Neural crest cell (in vitro differentiated cells): ENCODE data around the gene HSF4. TPM values are rescaled to one million over a fixed set of nuclear protein-coding genes. Genes with fewer than 3 reads are reported as not detected.

Source experiments
- DNase-seq: peaks from one replicate; pipeline ENCODE4 v3.0.0; 2021; ENCODE audit warnings: low read depth, mixed read lengths, low spot score
- H3K27ac Mint-ChIP-seq: one replicate; pipeline ENCODE4 v1.8.0; 2021; ENCODE audit warnings: mild to moderate bottlenecking, mixed read lengths; ENCODE audit not compliant: unreplicated experiment
- H3K27me3 Mint-ChIP-seq: 2 replicates; pipeline ENCODE4 v1.8.0; 2021; ENCODE audit warnings: low read depth, mild to moderate bottlenecking, mixed read lengths
- H3K36me3 Mint-ChIP-seq: 2 replicates; pipeline ENCODE4 v1.8.0; 2021; ENCODE audit warnings: low read depth, mild to moderate bottlenecking, mixed read lengths
- H3K4me1 Mint-ChIP-seq: 2 replicates; pipeline ENCODE4 v1.8.0; 2021; ENCODE audit warnings: mixed read lengths
- H3K4me3 Mint-ChIP-seq: one replicate; pipeline ENCODE4 v1.8.0; 2021; ENCODE audit warnings: mild to moderate bottlenecking, mixed read lengths
- H3K9me3 Mint-ChIP-seq: 2 replicates; pipeline ENCODE4 v1.8.0; 2021; ENCODE audit warnings: mixed read lengths
- total RNA-seq: library from RNA; stranded (reverse); gene quantifications from 2 replicates; pipeline ENCODE4 v1.2.1, GENCODE V29; 2021
- TF ChIP-seq, protein P1 (sequence below): fragments of 200-600 bp; sonication (generic); conservative IDR thresholded peaks from 2 replicates; pipeline ENCODE4 v1.5.0; 2021; ENCODE audit warnings: antibody characterized with exemption, mild to moderate bottlenecking

The HSF4 gene
- total RNA-seq, 1 donor from 2014 or later: 1.3 TPM

DNA sequence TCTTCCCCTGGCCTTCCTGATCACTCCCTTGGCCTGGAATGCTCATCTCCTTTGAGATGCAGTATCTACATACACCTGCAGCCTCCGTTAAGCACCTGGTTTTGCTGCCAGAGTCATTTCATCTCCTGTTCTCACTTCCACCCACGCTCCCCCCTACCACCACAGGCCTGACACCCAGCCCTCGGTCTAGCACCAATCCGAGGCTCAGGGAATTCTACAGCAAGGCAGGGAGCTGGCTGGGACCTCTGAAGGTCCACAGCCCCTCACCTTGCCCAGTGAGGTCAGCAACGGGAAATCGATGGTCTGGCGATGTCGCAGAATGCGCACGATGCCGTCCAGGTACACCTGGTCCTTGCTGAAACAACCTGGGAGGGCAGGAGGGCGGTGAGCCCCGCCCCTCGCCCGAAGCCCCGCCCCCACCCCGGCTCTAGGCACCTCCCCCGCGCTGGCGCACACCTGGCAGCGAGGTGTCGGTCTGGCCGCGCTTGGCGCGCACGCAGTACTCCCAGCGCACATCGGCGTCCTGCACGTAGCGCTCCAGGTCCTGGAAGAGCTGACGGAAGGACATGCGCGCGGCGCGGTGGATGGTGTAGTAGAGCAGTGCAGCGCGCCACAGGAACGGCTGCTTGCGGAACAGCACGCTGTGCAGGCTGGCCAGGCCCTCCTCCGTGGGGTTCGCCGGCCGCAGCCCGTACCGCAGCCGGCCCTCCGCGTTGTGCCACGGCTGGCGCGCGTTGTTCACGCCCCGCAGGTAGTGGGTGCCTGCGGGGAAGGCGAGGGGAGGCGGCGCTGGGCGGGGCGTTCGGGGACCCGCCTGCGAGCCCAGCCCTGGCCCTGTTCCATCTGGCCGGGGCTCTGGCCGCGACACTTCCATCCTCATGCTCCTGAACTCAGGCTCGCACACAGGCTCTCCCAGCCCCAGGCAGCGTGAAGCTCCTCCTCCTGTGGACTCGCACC lies 13.5 kb downstream of the HSF4 start:
- Mint-ChIP-seq H3K4me3 (peak overlapping the region; percentile 66), H3K36me3 (peaks cover 2% of the 10 kb centered on the region), H3K9me3 (no peaks in the 10 kb centered on the region), H3K4me1 (peaks cover 16% of the 10 kb centered on the region), H3K27ac (no peak overlapping the region), H3K27me3 (peaks cover 41% of the 10 kb centered on the region)
- TF ChIP-seq, protein P1, sequence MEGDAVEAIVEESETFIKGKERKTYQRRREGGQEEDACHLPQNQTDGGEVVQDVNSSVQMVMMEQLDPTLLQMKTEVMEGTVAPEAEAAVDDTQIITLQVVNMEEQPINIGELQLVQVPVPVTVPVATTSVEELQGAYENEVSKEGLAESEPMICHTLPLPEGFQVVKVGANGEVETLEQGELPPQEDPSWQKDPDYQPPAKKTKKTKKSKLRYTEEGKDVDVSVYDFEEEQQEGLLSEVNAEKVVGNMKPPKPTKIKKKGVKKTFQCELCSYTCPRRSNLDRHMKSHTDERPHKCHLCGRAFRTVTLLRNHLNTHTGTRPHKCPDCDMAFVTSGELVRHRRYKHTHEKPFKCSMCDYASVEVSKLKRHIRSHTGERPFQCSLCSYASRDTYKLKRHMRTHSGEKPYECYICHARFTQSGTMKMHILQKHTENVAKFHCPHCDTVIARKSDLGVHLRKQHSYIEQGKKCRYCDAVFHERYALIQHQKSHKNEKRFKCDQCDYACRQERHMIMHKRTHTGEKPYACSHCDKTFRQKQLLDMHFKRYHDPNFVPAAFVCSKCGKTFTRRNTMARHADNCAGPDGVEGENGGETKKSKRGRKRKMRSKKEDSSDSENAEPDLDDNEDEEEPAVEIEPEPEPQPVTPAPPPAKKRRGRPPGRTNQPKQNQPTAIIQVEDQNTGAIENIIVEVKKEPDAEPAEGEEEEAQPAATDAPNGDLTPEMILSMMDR: peak; percentile 20
- no peak for DNase-seq

DNA sequence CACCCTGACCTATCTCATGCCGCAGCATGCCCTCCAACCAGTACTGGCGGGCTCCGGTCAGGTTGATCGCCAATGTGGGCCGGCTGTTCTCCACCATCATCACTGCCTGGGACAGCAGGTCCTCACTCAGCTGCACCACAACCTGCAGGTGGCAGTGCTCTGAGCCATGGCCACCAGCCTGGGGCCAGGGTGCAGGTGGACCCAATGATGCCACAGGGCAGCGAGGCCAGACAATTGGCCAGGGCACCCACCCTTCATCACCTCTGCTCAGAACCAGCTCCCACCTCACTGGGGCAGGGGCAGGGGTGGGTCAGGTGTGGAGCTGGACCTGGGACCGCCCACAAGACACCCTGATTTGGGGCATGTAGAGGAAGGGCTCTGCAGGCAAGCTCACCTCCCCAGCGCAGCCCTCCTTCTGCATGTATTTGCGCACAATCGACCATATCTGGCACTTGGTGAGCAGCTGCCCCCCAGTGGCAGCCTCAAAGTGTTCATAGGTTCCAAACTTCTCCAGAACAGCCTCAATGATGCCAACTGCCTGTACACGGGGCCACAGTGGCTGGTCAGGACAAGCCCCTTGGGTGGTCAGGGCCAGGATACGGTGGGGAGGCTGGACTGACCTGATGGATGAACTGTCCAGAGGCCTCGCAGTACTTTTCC lies 15.0 kb downstream of the HSF4 start:
- TF ChIP-seq, protein P1: peak; percentile 26
- Mint-ChIP-seq H3K27ac (no peak overlapping the region), H3K4me3 (peak overlapping the region; percentile 54)

DNA sequence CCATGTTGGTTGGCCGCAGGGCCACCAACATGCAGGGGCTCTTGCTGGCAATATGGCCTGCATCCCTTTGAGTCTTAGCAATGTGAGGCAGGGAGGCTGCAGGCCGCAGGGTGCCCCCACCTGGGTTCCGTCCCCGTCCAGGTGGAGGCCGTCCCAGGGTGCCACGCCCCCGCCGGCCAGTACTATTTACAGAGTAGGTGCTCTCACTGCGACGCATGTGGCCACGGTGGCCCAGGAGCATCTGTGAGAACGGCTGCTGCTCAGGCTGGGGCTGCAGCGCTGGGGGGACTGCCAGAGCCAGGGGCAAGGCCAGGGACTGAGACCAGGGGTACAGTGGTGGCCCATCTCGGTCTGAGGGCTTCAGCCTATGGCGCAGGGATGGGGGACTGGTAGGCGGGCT lies 15.6 kb downstream of the HSF4 start:
- no peak for DNase-seq
- TF ChIP-seq, protein P1: no peak

More for the DNA sequence above, 15.0 kb downstream of the HSF4 start:
- Mint-ChIP-seq H3K9me3 (no peaks in the 10 kb centered on the region), H3K36me3 (peaks cover 2% of the 10 kb centered on the region), H3K4me1 (peaks cover 5% of the 10 kb centered on the region), H3K27me3 (peaks cover 33% of the 10 kb centered on the region)
- DNase-seq: no peak

DNA sequence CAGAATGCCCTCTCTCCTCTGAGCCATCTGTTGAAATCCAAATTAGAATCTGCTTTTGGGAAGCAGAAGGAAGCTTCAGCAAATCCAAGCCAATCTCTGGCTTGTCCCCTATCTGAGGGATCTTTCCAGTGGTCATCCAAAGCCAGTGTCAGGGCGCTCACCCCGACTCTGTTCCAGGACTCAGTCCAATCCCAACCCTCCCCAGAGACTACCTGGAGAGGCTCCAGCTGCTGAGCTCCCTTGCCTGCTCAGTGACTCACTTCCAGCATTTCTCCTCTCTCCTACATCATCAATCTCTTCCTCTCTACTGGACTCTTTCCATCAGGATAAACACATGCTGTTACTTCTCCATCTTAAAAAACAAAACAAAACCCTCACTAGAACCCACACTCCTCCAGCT lies 16.8 kb downstream of the HSF4 start:
- H3K4me1 Mint-ChIP-seq: peaks cover 12% of the 10 kb centered on the region
- TF ChIP-seq, protein P1: no peak
- no peaks in the 10 kb centered on the region for H3K9me3 Mint-ChIP-seq
- no peak overlapping the region for H3K27ac Mint-ChIP-seq
- DNase-seq: no peak
- H3K4me3 Mint-ChIP-seq: no peak overlapping the region
- H3K27me3 Mint-ChIP-seq: peaks cover 39% of the 10 kb centered on the region
- peaks cover 2% of the 10 kb centered on the region for H3K36me3 Mint-ChIP-seq

More for the DNA sequence above, 15.6 kb downstream of the HSF4 start:
- H3K9me3 Mint-ChIP-seq: no peaks in the 10 kb centered on the region
- H3K36me3 Mint-ChIP-seq: peaks cover 2% of the 10 kb centered on the region
- peaks cover 37% of the 10 kb centered on the region for H3K27me3 Mint-ChIP-seq
- peak overlapping the region; percentile 54 for H3K4me3 Mint-ChIP-seq
- no peak overlapping the region for H3K27ac Mint-ChIP-seq
- H3K4me1 Mint-ChIP-seq: peaks cover 7% of the 10 kb centered on the region

DNA sequence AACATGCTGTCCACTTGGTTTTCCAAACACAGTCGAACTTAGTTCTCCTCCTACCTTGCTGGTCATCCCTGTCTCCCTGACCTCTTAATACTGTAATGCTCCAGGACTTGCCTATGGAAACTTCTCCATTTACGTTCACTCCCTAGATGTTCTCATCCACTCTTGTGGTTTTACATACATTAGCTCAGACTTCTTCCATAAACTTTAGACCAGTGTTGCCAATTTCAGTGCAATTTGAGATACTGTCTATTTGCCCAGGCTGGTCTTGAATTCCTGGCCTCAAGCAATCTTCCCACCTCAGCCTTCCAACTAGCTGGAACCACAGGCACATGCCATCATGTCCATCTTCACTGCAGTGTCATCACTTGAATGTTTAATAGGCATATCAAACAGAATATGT lies 17.7 kb downstream of the HSF4 start:
- TF ChIP-seq, protein P1: no peak
- no peak for DNase-seq
- Mint-ChIP-seq H3K4me3 (no peak overlapping the region), H3K36me3 (peaks cover 2% of the 10 kb centered on the region), H3K27me3 (peaks cover 40% of the 10 kb centered on the region), H3K9me3 (no peaks in the 10 kb centered on the region), H3K4me1 (peaks cover 12% of the 10 kb centered on the region), H3K27ac (no peak overlapping the region)
